Loucy (cell line): ENCODE measurements around the gene DDX19B.
"Not testable (repeated sequence)": the region's sequence is repeated elsewhere in the genome, so short reads cannot be mapped to it uniquely, and the experiment has no call there.

Experiments used
- H2AFZ ChIP-seq: fragments of 200-600 bp; sonication (generic); 2 replicates; pipeline ENCODE4 v1.6.0; 2016; ENCODE audit warnings: antibody characterized with exemption, mild to moderate bottlenecking, low read length, moderate library complexity
- H3F3A ChIP-seq: fragments of 200-600 bp; 2 replicates; pipeline ENCODE4 v1.6.0; 2016; ENCODE audit warnings: antibody characterized with exemption, low read depth, mild to moderate bottlenecking
- H3K27me3 ChIP-seq: fragments of 200-600 bp; sonication (generic); 2 replicates; pipeline ENCODE4 v1.6.1; 2014; ENCODE audit warnings: low read length, mild to moderate bottlenecking; ENCODE audit not compliant: insufficient read depth, poor library complexity, severe bottlenecking
- H3K36me3 ChIP-seq: fragments of 200-600 bp; sonication (generic); 2 replicates; pipeline ENCODE4 v1.6.1; 2016; ENCODE audit warnings: low read length; ENCODE audit not compliant: insufficient read depth
- H3K4me1 ChIP-seq: fragments of 200-600 bp; sonication (generic); 2 replicates; pipeline ENCODE4 v1.5.1; 2014; ENCODE audit warnings: low read length, mild to moderate bottlenecking; ENCODE audit not compliant: insufficient read depth, poor library complexity, severe bottlenecking
- H3K4me2 ChIP-seq: fragments of 200-600 bp; sonication (generic); 2 replicates; pipeline ENCODE4 v1.6.0; 2014; ENCODE audit warnings: antibody characterized with exemption, low read length, low read depth, mild to moderate bottlenecking; ENCODE audit not compliant: poor library complexity, severe bottlenecking
- H3K4me3 ChIP-seq: fragments of 200-600 bp; sonication (generic); 2 replicates; pipeline ENCODE4 v1.5.1; 2014; ENCODE audit warnings: low read length, mild to moderate bottlenecking, mixed read lengths; ENCODE audit not compliant: poor library complexity, severe bottlenecking
- H3K79me2 ChIP-seq: fragments of 200-600 bp; sonication (generic); 2 replicates; pipeline ENCODE4 v1.6.1; 2014; ENCODE audit warnings: low read length; ENCODE audit not compliant: insufficient read depth
- H3K9ac ChIP-seq: fragments of 200-600 bp; sonication (generic); 2 replicates; pipeline ENCODE4 v1.6.0; 2014; ENCODE audit warnings: mild to moderate bottlenecking, low read depth, low read length, moderate library complexity; ENCODE audit not compliant: poor library complexity, severe bottlenecking
- H3K9me2 ChIP-seq: fragments of 200-600 bp; sonication (generic); replicated peaks from 2 replicates; pipeline ENCODE4 v1.6.1; 2016; ENCODE audit warnings: low read depth, low read length, mixed read lengths
- H3K9me3 ChIP-seq: fragments of 200-600 bp; sonication (generic); 2 replicates; pipeline ENCODE4 v1.6.1; 2014; ENCODE audit warnings: mild to moderate bottlenecking, antibody characterized with exemption, low read length, low read depth; ENCODE audit not compliant: insufficient read depth
- H4K20me1 ChIP-seq: fragments of 200-600 bp; sonication (generic); 2 replicates; pipeline ENCODE4 v1.6.0; 2014; ENCODE audit warnings: antibody characterized with exemption, low read length, mild to moderate bottlenecking; ENCODE audit not compliant: insufficient read depth, poor library complexity, severe bottlenecking
- CTCF ChIP-seq: fragments of 200-600 bp; sonication (generic); conservative IDR thresholded peaks from 2 replicates; pipeline ENCODE4 v1.5.1; 2014; ENCODE audit warnings: mild to moderate bottlenecking, antibody characterized with exemption, low read length
- EZH2phosphoT487 ChIP-seq: fragments of 200-600 bp; IDR thresholded peaks from 2 replicates; pipeline ENCODE4 v1.6.1; 2018; ENCODE audit warnings: antibody characterized with exemption, mild to moderate bottlenecking, moderate library complexity, borderline replicate concordance

The DDX19B gene

GRCh38 chr16:70298988-70299938 is at the start of gene DDX19B:
DDX19B (plus strand) TSS chr16:70299186; CDS start chr16:70299298, 112 bp downstream.
- peaks cover 56% of the 10 kb centered on the region for H3K79me2 ChIP-seq
- H3K4me2 ChIP-seq = peak within 1 kb of the TSS; percentile 87
- no peaks in the 10 kb centered on the region for H3K36me3 ChIP-seq
- peak within 1 kb of the TSS; percentile 94 for H3K9ac ChIP-seq
- peak within 1 kb of the TSS; percentile 88 for H2AFZ ChIP-seq
- peak within 1 kb of the TSS; percentile 94 for H3K4me3 ChIP-seq
- no peaks in the 10 kb centered on the region for H3K27me3 ChIP-seq
- no peaks in the 10 kb centered on the region for H3K9me2 ChIP-seq
- H3F3A ChIP-seq = no peaks in the 10 kb centered on the region
- 0 out of 2 replicates have a peak, but pooled peaks cover 6% of the 10 kb centered on the region for H3K9me3 ChIP-seq
- TF ChIP-seq CTCF (no peak), EZH2phosphoT487 (no peak)
- H4K20me1 ChIP-seq = no peaks in the 10 kb centered on the region
- H3K4me1 ChIP-seq = peaks cover 18% of the 10 kb centered on the region

GRCh38 chr16:70249697-70250096 is 49.3 kb upstream of the DDX19B start:
- H3K27me3 ChIP-seq, H3K9me3 ChIP-seq, H3F3A ChIP-seq, H2AFZ ChIP-seq, H3K9me2 ChIP-seq, H3K4me1 ChIP-seq: not testable (repeated sequence)
- Histone ChIP-seq H3K79me2 (peaks cover 47% of the 10 kb centered on the region), H4K20me1 (peaks cover 28% of the 10 kb centered on the region), H3K36me3 (peaks cover 27% of the 10 kb centered on the region; the same call in 1 of the 2 replicates), H3K4me2 (peak overlapping the region; percentile 78), H3K9ac (peak overlapping the region; percentile 80), H3K4me3 (peak overlapping the region; percentile 97)

- peaks cover 37% of the 10 kb centered on the region; the same call in 1 of the 2 replicates for H3K36me3 ChIP-seq
- TF ChIP-seq CTCF (0 out of 2 replicates have a peak, but pooled peaks have one; percentile 9), EZH2phosphoT487 (no peak)
These were observed 48.0 kb upstream of the DDX19B start for GRCh38 chr16:70250748-70251628.

More at GRCh38 chr16:70250748-70251628, 48.0 kb upstream of the DDX19B start:
- peak overlapping the region; percentile 80 for H3K9ac ChIP-seq
- H3K4me2 ChIP-seq = peak overlapping the region; percentile 78
- H3K79me2 ChIP-seq = peaks cover 46% of the 10 kb centered on the region
- H3F3A ChIP-seq = peaks cover 6% of the 10 kb centered on the region; the same call in 1 of the 2 replicates
- H3K27me3 ChIP-seq = no peaks in the 10 kb centered on the region
- no peaks in the 10 kb centered on the region for H3K9me2 ChIP-seq
- H3K9me3 ChIP-seq = no peaks in the 10 kb centered on the region
- peak overlapping the region; percentile 97 for H3K4me3 ChIP-seq
- H2AFZ ChIP-seq = no peak overlapping the region; the same call in 1 of the 2 replicates
- H3K4me1 ChIP-seq = peaks cover 8% of the 10 kb centered on the region
- H4K20me1 ChIP-seq = peaks cover 28% of the 10 kb centered on the region
